Activated naive CD4-positive, alpha-beta T cell treated with anti-CD3 and anti-CD28 coated beads for 36 hours (primary cell): Measurements from ENCODE around the gene TRIM62. TPM values are rescaled to one million over a fixed set of nuclear protein-coding genes. Genes with fewer than 3 reads are reported as not detected.

Experiments
- CTCF ChIA-PET: fragments of 350-600 bp; sonication (Branson Sonifier 250); formaldehyde crosslinking; loops from one replicate; lab custom pipeline; 2021; ENCODE audit warnings: antibody characterized with exemption; lab: Charles Lee
- DNase-seq: peaks from one replicate; pipeline ENCODE4 v3.0.0-alpha.2; 2020
- H3K27ac Mint-ChIP-seq: one replicate; pipeline ENCODE4 v1.8.0; 2021; ENCODE audit warnings: mild to moderate bottlenecking, mixed read lengths
- H3K27me3 Mint-ChIP-seq: one replicate; pipeline ENCODE4 v1.8.0; 2021; ENCODE audit warnings: low read depth, mixed read lengths
- H3K36me3 Mint-ChIP-seq: one replicate; pipeline ENCODE4 v1.8.0; 2021; ENCODE audit warnings: low read depth, mixed read lengths
- H3K4me1 Mint-ChIP-seq: one replicate; pipeline ENCODE4 v1.8.0; 2021; ENCODE audit warnings: low read depth, mixed read lengths
- H3K4me3 Mint-ChIP-seq: one replicate; pipeline ENCODE4 v1.8.0; 2021; ENCODE audit warnings: mild to moderate bottlenecking, moderate library complexity, mixed read lengths
- H3K9me3 Mint-ChIP-seq: one replicate; pipeline ENCODE4 v1.8.0; 2021; ENCODE audit warnings: mixed read lengths
- intact Hi-C: fragments of 100-400 bp; cut with micrococcal nuclease; formaldehyde crosslinking; loops from one replicate; pipeline ENCODE4 v1.15.1; 2023
- total RNA-seq, 2 experiments: library from RNA; stranded (reverse); gene quantifications; one replicate each; pipeline ENCODE4 v1.2.3, GENCODE V29; 2021

Gene TRIM62
- total RNA-seq, 2 experiments from 2014 or later = 1.5 TPM

DNA sequence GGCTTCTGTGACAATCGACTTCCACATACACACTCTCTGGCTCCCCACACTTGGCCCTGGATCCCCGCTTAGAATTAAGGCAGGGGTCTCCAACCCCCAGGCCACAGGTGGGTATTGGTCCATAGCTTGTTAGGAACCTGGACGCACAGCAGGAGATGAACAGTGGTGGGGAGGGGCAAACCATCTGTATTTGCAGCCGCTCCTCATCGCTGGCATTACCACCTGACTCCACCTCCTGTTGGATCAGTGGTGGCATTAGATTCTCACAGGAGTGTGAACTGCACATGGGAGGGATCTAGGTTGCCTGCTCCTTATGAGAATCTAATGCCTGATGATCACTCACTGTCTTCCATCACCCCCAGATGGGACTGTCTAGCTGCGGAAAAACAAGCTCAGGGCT is 16.0 kb downstream of the TRIM62 start:
- Mint-ChIP-seq H3K4me1 (no peaks in the 10 kb centered on the region), H3K36me3 (no peaks in the 10 kb centered on the region), H3K4me3 (no peak overlapping the region), H3K27me3 (no peaks in the 10 kb centered on the region), H3K9me3 (no peaks in the 10 kb centered on the region), H3K27ac (no peak overlapping the region)
- CTCF ChIA-PET = no interaction called here
- DNase-seq = no peak
- intact Hi-C loops = no loop called here

DNA sequence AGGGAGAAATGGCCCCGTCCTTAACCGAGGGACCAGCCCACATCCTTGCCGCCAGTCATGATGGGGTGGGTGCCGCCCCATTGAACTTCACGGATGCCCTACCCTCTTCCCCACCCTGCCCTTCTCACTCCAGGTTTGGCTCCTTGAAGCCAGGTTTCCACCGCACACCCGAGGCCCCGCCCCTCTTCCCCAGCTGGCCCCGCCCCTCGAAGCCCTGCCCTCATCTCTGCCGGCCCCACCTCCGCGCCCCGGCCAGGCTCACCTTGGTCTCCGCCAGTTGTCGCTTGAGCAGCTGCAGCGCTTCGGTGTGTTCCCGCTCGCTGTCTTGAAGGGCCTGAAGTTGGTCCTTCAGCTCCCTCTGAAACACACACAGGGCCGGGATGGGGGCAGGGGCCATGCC is 16.6 kb downstream of the TRIM62 start:
- intact Hi-C loops = no loop called here
- no peak for DNase-seq
- Mint-ChIP-seq H3K9me3 (no peaks in the 10 kb centered on the region), H3K27me3 (no peaks in the 10 kb centered on the region), H3K4me1 (no peaks in the 10 kb centered on the region), H3K27ac (no peak overlapping the region), H3K36me3 (no peaks in the 10 kb centered on the region), H3K4me3 (no peak overlapping the region)
- CTCF ChIA-PET = no interaction called here

DNA sequence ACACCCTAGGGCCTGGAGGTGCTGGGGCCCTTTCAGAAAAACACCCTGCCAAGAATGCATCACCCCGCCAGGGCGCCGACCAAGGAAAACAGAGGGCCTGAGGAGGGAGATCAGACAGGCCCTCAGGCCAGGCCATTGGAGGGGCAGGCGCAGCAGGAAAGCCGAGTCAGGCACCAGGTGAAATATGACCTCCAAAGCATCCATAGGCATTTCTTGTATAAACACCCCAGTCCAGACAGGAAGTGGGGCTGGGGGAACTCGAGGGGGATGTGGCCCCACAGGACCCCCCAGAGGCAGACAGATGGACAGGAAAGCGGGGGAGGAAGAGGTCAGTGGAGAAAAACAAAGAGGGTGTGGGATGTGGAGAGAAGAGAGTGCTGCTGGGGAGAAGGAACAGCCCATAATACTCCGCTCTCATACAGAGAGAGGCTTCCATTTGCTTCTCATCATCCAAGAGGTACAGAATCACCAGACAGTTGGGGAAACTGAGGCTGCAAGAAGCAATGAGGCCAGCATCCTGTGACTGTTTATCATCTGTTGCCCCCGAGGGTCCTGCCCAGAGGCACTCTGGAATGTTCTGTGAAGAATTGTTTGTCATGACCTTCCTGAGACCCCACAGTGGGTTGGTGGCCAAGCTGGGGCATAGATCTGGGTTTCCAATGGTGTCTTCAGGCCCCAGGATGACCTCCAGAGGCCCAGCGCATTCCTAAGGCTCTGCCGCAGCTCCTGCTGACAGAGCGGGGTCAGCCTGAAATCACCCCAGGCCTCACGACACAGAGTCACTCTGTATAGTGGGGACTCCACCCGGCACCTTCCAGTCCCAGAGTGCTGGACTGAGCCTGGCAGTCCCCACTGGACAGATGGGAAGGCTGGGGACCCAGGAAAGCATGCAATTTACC is 18.0 kb downstream of the TRIM62 start:
- no peak for DNase-seq
- intact Hi-C loops = no loop called here
- H3K4me3 Mint-ChIP-seq = no peak overlapping the region
- no peak overlapping the region for H3K27ac Mint-ChIP-seq
- CTCF ChIA-PET = interaction anchor here (0.6 kb wide), 1 partner anchor 215 kb away, joined by 3 read pairs; no protein-coding TSS in a partner anchor
- no peaks in the 10 kb centered on the region for H3K27me3 Mint-ChIP-seq
- no peaks in the 10 kb centered on the region for H3K36me3 Mint-ChIP-seq
- no peaks in the 10 kb centered on the region for H3K9me3 Mint-ChIP-seq
- H3K4me1 Mint-ChIP-seq = no peaks in the 10 kb centered on the region

DNA sequence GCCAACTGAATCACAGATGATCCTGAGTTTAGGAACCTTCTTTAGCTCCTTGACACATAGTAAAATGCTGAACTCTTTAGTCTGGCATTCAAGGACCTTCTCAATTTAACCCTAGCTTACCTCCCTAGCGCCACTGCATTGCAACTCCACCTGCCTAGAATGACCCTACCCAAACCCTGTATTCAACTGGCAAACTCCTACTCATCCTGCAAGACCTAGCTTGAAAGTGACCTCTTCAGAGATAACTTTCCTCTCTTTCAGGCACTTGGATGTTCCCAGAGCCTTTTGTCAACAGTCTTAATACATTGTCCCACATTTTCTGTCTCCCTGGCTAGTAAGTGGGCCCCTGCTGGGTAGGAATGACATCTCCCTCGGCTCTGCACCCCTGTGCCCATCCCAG is 19.7 kb downstream of the TRIM62 start:
- H3K27ac Mint-ChIP-seq = no peak overlapping the region
- CTCF ChIA-PET = interaction anchor here (0.6 to 0.9 kb wide), 2 partner anchors 24 to 66 kb away, joined by 3 read pairs; no protein-coding TSS in a partner anchor

DNA sequence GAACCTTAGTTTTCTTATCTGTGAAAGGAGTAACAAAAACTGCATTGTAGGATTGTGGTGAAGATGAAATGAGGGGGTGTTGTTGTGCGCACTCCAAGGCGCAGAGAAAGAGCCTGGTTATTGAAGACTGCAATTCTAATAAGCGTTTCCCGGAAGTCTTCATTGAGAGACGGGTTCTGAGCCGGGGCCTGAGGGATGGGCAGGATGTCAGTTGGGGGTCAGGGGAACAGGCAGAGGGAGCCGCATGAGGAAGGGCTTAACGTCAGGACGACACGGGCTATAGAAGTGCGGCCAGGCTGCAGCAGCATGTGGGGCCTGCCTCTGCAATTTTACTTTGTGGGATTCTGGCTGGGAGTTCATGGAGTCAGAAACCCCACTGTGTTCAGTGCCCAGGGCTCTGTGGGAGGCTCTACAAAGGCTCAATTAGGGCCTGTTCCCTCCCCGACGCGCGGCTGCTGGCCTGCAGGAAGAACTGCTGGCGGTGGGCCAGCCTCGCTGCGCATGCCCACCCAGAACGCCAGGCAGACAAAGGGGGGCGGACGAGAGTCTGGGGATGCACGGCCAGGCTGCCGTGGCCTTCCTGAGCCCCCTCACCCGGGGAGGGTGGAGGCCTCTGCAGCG is 20.7 kb downstream of the TRIM62 start:
- Mint-ChIP-seq H3K4me1 (no peaks in the 10 kb centered on the region), H3K9me3 (no peaks in the 10 kb centered on the region), H3K4me3 (no peak overlapping the region), H3K27me3 (no peaks in the 10 kb centered on the region), H3K27ac (no peak overlapping the region), H3K36me3 (no peaks in the 10 kb centered on the region)
- CTCF ChIA-PET = no interaction called here
- DNase-seq = no peak
- intact Hi-C loops = no loop called here

More for the DNA sequence above, 19.7 kb downstream of the TRIM62 start:
- Mint-ChIP-seq H3K27me3 (no peaks in the 10 kb centered on the region), H3K36me3 (no peaks in the 10 kb centered on the region), H3K4me1 (no peaks in the 10 kb centered on the region), H3K9me3 (no peaks in the 10 kb centered on the region), H3K4me3 (no peak overlapping the region)
- intact Hi-C loops = no loop called here
- DNase-seq = no peak

DNA sequence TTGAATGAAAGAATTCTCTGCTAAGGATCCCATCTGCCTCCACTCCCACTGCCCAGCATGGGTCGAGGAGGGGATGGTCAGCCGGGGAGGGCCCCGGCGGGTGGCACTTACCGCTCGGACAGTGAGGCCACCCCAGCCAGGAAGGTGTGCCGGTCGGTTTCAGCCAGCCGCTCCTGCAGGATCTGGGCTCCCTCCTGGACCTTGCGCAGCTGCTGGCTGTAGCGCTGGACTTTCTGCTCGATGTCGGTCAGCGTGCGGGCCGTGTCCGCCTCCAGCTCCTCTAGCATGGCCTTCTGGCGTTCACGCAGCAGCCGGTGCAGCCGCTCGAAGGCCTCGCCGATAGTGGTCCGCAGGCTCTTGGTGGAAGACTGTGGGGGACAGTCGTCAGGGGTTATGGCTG is 22.3 kb downstream of the TRIM62 start:
- Mint-ChIP-seq H3K9me3 (no peaks in the 10 kb centered on the region), H3K36me3 (no peaks in the 10 kb centered on the region), H3K4me1 (no peaks in the 10 kb centered on the region), H3K4me3 (no peak overlapping the region), H3K27me3 (no peaks in the 10 kb centered on the region), H3K27ac (no peak overlapping the region)
- CTCF ChIA-PET = no interaction called here
- intact Hi-C loops = no loop called here
- DNase-seq = no peak

DNA sequence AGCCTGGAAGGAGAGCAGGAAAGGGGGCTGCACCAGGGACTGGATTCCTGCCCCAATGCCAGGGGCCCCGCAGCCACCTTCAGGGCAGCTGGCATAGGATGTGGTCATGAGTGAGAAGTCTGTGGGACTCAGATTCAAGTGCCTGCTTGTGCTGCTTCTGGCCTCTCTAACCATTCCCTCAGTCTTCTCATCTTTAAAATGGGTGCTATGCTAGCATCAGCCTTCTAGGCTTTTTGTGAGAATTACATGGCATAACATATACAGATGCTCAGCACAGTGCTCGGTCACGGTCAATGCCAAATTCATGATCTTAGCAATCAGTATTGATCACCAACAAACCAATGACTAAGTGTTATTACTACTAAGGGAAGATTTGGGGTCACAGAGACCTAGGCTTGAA is 23.5 kb downstream of the TRIM62 start:
- Mint-ChIP-seq H3K4me1 (no peaks in the 10 kb centered on the region), H3K4me3 (no peak overlapping the region), H3K9me3 (no peaks in the 10 kb centered on the region), H3K27me3 (no peaks in the 10 kb centered on the region), H3K27ac (no peak overlapping the region), H3K36me3 (no peaks in the 10 kb centered on the region)
- DNase-seq = no peak
- CTCF ChIA-PET = no interaction called here
- intact Hi-C loops = no loop called here

DNA sequence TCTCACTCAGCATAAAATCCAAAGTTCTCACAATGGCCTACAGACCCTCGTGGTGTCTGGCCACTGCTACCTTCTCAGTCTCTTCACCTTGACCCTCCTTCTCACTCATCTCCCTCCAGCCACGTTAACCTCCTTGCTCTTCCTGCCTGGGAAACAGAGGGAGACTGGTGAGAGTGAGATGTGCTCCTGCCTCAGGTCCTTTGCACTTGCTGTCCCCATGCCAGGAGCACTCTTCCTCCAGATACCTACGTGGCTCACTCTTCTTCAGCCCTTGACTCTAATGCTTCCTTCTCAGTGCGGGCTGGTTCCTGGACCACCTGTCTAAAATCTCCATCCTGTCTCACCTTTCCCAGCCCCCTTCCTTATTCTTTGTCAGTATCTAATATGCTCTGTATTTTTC is 24.7 kb downstream of the TRIM62 start:
- intact Hi-C loops = no loop called here
- Mint-ChIP-seq H3K36me3 (no peaks in the 10 kb centered on the region), H3K27me3 (no peaks in the 10 kb centered on the region), H3K27ac (no peak overlapping the region), H3K9me3 (no peaks in the 10 kb centered on the region), H3K4me1 (no peaks in the 10 kb centered on the region), H3K4me3 (no peak overlapping the region)
- CTCF ChIA-PET = no interaction called here
- no peak for DNase-seq

DNA sequence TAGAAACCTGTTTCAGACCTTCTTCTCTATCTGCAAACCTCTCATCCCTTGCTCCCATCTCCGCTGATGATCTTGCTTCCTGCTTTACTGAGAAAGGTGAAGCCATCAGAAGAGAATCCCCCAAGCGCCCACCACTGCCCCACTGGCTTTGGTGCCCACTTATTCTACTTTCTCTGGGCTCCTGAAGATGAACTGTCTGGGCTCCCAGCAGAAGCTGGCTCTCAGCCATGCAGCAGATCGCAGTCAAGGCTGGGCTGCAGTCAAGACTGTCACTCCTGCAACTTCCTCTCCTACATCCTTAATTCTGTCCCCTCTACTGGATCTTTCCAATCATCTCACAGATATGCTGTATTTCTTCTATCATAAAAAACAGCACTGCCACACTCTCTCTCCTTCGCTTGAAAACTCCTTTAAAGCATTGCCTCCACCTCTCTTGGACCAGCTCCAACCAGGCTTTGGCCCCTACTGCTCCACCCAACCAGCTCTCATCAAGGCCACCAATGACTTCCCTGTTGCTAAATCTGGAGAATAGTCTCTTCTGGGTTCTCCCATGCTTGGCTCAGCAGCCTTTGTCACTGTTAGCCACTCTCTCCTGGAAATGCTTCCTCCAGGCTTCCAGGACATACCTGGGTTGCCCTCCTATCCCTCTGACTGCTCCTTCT is 25.8 kb downstream of the TRIM62 start:
- H3K36me3 Mint-ChIP-seq = no peaks in the 10 kb centered on the region

DNA sequence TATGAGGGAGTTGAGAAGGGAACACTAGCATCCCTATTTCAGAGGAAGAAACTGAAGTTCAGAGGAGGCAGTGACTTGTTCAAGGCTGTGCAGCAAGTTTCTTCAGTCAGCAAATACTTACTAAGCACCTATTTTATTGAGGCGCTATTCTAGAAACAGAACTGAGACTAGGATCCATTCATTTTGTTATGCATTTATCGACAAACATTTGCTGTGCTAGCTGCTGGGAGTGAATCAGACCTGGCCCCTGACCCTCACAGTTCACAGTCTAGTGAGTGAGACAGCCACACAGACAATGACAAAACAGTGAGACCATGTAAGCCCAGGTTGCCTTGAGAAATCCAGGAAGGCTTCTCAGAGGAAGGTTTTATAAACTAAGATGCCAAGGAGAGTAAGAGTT is 28.2 kb downstream of the TRIM62 start:
- CTCF ChIA-PET = no interaction called here
- Mint-ChIP-seq H3K4me3 (no peak overlapping the region), H3K4me1 (no peaks in the 10 kb centered on the region), H3K9me3 (no peaks in the 10 kb centered on the region), H3K36me3 (no peaks in the 10 kb centered on the region), H3K27me3 (no peaks in the 10 kb centered on the region), H3K27ac (no peak overlapping the region)
- intact Hi-C loops = no loop called here
- no peak for DNase-seq

More for the DNA sequence above, 25.8 kb downstream of the TRIM62 start:
- intact Hi-C loops = no loop called here
- Mint-ChIP-seq H3K4me3 (no peak overlapping the region), H3K4me1 (no peaks in the 10 kb centered on the region), H3K27ac (no peak overlapping the region), H3K9me3 (no peaks in the 10 kb centered on the region), H3K27me3 (no peaks in the 10 kb centered on the region)
- DNase-seq = no peak
- CTCF ChIA-PET = interaction anchor here (0.6 kb wide), 1 partner anchor 26 kb away, joined by 3 read pairs; no protein-coding TSS in a partner anchor

DNA sequence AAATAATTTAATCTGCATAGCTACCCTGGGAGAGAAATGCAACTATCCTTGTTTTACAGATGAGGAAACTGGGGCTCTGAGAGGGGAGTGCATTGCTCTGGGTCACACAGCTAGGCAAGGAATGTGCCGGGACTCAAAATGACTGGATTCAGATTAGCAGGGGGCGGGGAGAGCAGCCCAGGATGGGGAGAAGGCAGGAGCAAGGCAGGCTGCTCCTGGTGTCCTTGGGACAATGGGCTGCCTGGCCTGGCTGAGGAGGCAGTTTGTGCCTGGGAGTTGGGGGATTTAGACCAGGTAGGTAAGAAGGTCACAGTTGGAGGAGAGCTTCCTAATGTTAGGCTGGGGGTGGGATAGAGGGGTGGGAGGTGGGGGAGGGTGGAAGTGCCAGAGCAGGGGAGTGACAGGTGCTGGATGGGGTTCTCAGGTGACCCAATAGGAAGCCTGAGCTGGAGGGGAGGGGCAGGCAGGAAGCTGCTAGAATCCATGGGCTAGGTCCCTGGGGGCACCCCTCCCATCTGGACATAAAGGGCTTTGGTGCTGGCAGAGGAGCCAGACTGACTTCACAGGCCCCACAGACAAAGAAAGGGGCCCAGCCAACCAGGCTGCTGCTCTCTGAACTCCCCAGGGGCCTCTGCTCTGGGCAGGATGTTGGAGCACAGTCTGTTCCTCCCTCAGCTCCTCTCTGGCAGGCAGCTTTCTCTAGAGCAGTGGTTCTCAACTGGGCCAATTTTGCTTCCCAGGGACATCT is 29.0 kb downstream of the TRIM62 start:
- CTCF ChIA-PET = no interaction called here

DNA sequence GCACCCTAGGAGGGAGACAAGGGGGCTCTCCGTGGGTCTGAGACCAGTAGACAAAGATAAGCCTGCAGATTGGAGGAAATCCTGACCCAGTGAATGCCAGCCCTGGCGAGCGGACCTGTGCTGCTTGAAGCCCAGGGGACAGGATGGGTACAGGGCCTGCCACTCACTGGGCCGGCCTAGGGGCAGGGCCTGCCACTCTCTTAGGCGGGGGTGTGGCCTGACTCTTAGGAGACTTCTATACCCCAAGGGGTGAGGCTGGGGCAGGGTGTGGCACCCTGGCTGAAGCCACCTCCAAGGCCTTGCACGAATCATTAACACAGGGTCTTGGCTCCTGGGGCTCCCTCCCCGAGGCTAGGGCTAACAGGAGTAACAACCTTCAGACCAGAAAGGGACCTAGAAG is 30.7 kb downstream of the TRIM62 start:
- H3K27me3 Mint-ChIP-seq = no peaks in the 10 kb centered on the region
- H3K36me3 Mint-ChIP-seq = peaks cover 2% of the 10 kb centered on the region
- H3K4me3 Mint-ChIP-seq = no peak overlapping the region
- H3K9me3 Mint-ChIP-seq = no peaks in the 10 kb centered on the region
- no peak overlapping the region for H3K27ac Mint-ChIP-seq
- DNase-seq = no peak
- intact Hi-C loops = no loop called here
- CTCF ChIA-PET = no interaction called here
- no peaks in the 10 kb centered on the region for H3K4me1 Mint-ChIP-seq

More for the DNA sequence above, 29.0 kb downstream of the TRIM62 start:
- Mint-ChIP-seq H3K4me1 (no peaks in the 10 kb centered on the region), H3K9me3 (no peaks in the 10 kb centered on the region), H3K27me3 (no peaks in the 10 kb centered on the region), H3K4me3 (no peak overlapping the region), H3K27ac (no peak overlapping the region), H3K36me3 (no peaks in the 10 kb centered on the region)
- intact Hi-C loops = no loop called here
- DNase-seq = no peak
